ENCODE data around the gene NCK2.

DNA sequence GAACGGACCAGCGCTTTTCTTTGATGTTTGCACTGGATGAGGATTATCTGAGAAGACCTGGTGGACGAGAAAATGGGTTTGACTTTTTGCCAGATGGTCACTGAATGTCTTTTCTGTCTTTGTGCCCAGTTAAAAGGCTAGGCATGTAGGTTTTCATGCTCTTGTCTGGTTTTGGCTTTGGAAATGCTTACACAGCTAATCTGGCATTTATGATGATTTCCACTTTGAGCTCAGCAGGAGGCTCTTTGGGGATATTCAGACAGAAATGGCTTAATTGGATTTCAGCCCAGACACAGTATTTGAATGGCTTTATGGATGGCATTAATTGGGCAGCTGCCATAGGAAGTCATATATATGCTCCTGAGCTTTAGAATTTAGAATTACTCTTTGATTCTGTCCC lies 59.6 kb downstream of the NCK2 start:
- TF ChIP-seq, protein P1, sequence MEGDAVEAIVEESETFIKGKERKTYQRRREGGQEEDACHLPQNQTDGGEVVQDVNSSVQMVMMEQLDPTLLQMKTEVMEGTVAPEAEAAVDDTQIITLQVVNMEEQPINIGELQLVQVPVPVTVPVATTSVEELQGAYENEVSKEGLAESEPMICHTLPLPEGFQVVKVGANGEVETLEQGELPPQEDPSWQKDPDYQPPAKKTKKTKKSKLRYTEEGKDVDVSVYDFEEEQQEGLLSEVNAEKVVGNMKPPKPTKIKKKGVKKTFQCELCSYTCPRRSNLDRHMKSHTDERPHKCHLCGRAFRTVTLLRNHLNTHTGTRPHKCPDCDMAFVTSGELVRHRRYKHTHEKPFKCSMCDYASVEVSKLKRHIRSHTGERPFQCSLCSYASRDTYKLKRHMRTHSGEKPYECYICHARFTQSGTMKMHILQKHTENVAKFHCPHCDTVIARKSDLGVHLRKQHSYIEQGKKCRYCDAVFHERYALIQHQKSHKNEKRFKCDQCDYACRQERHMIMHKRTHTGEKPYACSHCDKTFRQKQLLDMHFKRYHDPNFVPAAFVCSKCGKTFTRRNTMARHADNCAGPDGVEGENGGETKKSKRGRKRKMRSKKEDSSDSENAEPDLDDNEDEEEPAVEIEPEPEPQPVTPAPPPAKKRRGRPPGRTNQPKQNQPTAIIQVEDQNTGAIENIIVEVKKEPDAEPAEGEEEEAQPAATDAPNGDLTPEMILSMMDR (conservative IDR thresholded peaks at IDR 0.05; ENCODE audit: low read depth, low read length), result no peak
- TF ChIP-seq EZH2 (IDR thresholded peaks at IDR 0.05; ENCODE audit: borderline replicate concordance, low read depth, low read length, poor library complexity, severe bottlenecking), result no peak

Measured in A673 (cell line).